Amniotic epithelial cell (primary cell): ENCODE results near the gene PTPN5.
"Not testable (repeated sequence)": the region's sequence is repeated elsewhere in the genome, so short reads cannot be mapped to it uniquely, and the experiment has no call there.

Source experiments
- DNase-seq: peaks from one replicate; pipeline ENCODE4 v3.0.0-alpha.2; 2010; ENCODE audit warnings: low read depth

Gene PTPN5

DNA sequence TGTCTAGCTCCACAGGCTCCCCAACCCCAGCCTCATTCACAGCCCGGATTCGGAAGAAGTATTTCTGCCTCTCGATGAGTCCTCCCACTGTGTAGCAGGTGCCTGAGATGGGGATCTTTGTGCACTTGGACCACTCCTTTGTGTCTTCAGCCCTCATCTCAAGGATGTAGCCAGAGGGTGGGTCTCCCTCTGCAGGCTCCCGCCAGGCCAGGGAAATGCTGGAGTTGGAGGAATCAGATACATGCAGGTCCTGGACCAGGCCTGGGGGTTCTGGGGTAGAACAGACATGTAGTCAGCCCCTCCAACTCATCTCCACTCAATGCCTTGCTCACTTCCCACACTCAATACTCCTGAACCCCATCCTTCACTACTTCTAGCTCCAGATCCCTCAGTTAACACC, 82.2 kb downstream of the PTPN5 start:
- DNase-seq = no peak

DNA sequence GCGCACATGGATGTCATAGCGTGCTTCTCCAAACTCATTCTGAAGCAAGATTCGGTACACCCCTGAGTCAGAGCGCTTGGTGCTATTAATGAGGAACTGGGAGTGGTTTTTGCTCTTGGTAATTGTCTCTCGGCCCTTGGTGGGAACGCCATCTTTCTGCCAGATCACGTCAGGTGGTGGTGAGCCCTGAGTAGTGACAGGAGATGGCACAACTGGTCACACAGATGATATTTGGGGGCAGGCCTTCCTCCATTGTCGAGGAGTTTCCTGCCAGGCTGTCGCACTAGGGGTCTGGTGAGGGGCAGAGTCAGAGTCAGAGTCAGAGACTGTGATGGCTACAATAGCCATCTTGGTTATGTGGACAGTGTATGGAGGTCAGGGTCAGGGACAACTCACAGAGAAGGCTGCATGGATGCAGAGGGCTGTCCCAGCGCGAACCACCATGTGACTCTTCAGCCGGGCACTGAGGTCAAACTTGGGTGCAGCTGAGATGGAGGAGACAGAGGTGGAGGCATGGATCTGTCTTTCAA, 83.7 kb downstream of the PTPN5 start:
- DNase-seq = no peak

DNA sequence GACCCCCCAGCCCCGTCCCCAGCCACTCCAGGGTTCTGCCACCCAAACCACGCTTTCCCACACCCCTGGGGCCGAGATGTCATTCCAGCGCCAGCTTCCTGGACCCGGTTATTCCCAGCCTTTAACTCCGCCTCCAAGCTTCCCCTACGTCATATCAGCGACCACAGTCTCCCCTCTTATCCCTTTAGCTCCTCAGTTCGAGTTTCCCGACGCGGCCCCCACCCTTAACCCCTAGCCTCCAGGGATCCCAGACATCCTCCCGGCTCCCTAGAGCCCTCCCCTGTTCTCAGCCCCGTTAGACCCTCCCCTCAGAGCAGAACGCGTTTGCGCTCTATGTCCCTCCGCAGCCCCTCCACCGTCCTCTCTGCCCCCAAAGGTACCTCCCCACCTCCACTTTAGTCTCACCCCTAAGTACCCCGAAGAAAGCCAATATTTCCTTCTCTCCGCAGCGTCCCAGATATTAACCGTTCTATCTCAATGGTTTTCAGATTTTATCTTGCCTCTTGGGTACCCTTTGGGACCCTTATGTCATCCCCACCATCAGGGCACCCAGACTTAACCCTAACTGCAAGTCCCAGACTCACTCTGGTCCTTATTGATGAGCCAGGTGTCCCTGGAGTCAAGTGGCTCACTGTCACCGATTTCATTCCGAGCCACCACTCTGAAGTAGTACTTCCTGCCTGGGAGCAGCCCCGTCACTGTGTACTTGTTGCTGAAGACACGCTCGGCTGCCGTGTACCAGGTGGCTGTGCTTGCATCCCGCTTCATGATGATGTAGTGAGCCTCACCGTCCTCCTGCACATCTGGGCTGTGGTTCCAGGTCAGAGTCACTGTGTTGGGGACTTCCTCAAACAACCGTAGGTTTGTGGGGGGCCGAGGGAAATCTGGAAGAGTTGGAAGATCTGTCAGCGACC, 85.0 kb downstream of the PTPN5 start:
- DNase-seq = peak; percentile 57

DNA sequence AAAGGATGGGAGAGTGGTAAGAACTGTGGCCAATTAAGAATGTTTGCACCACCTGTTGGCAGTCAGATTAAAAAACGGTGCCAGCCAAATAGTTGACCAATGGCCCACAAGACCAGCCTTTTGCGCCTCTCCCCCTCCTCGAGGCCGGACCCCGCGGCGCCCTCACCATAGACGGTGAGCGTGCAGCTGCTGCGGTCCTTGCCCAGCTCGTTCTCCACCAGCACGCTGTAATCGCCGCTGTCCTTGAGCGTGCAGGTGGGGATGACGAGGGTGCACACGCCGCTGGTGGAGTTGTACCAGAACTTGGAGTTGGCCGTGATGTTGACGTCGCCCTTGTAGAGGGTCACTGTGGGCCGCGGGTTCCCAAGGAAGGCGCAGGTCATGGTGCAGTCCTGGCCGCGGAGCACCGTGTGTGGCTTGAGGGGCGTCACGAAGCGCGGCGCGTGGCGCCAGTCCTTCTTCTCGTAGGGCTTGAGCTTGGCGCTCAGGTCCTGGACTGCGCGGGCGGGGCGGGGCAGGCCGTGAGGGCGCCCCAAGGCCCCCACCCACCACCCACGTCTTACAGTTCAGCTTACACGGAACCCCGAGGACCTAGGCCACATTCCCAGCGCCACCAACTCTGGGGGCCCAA, 85.8 kb downstream of the PTPN5 start:
- no peak for DNase-seq

DNA sequence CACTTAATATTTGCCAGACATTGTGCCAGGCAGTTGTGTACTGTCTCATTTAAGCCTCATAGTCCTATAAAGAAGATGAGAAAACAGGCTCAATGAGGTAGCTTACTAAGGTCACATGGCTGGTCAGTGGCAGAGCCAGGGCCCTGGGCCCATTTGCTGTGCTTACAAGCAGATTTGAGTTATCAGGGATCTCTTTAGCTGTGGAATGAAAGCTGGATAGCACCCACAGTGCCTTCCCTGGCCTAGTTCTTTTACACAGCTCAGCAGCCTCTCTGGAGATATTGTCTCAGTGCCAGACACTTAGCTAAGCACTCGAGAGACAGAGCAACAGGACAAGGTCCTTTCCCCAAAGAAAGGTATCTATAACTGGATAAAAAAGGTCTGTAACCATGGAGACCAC, 86.9 kb downstream of the PTPN5 start:
- DNase-seq = no peak

DNA sequence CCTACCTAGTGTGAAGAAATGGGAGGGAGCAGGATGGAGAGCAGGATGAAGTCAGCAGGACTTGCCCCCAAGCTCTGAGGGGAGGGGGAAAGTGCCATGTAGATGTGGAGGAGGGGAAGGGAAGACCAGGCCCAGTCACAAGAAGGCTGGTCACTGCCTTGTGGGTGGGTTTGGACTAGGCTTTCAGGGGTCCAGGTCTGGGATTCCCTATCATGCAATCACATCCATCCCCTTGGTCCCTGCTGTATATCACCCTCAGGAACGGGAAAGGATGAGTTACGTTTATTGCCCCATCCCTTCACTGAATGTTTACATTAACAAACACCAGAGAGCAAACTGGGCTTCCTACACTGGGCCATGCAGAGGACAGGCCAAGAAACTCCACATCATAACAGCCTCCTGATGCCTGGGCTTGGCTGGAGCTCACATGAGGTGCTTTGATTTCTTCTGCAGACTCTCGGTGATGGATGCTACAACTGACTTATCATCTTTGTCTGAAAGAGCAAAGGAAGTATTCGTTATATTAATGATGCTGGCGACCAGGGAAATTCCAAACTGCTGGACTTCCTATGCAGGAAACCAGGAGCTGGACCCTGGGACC, 87.5 kb downstream of the PTPN5 start:
- DNase-seq = no peak

DNA sequence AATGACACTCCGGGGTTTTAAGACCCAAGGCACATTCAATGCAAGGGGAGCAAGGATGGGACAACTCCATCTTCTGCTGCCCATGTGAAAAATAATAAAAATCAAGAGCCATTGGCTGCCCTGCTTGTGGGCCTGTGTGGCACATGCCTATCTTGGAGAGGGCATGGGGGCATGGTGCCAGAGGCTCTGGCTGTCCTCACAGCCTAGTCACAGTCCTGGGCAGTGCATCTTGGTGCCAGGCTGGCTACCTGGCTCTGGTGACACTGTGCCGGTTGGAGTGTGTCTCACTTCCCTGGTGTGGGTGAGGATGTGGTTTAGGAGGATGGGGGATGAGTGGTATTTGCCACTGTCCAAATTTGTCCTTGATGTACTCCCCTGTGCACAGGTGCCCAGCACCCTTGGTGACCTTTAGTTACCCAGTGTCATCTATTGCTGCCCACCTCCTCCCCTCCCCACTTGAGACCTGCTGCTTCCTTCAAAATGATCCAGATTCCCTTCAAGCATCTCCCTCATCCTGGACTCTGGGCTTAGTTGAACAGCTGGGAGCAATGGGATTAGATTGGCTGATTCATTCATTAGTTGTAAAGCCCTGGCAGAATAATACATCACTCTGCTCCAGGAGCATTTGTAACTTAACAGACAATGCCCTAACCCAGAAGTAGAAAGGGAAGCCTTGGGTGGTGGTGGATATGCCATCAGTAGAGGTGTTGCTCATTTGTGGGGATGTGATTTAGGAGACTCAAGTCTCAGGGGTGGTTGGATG, 88.4 kb downstream of the PTPN5 start:
- no peak for DNase-seq

DNA sequence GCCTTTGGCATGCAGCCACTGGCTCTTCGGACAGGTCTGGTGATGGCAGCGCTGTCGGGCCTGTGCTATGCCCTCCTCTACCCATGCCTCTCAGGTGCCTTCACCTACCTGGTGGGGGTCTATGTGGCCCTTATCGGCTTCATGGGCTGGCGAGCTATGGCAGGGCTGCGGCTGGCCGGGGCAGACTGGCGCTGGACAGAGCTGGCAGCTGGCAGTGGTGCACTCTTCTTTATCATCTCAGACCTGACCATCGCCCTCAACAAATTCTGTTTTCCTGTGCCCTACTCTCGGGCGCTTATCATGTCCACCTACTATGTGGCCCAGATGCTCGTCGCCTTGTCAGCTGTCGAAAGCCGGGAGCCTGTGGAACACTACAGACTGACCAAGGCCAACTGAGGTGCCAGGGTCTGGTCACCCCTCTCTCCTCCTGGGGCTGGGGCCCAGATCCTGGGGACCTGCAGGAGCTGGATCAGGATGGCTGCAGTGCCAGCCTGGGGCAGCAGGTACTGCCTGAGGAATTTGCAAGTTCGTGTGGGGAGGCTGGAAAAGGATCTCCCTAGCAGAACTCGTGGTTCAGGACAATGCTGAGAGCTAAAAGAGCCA, 89.9 kb downstream of the PTPN5 start:
- DNase-seq = no peak

DNA sequence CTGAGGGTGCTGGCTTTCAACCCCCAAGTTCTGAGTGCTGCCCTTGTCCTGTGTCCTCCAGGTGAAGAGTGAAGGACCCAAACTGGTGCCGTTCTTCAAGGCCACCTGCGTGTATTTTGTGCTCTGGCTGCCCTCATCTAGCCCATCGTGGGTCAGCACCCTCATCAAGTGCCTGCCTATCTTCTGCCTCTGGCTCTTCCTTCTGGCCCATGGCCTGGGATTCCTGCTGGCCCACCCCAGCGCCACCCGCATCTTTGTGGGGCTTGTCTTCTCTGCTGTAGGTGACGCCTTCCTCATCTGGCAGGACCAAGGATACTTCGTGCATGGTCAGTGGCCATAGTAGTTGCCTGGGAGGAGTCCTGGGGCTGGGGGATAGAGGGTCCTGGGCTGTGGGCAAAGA, 90.7 kb downstream of the PTPN5 start:
- no peak for DNase-seq

DNA sequence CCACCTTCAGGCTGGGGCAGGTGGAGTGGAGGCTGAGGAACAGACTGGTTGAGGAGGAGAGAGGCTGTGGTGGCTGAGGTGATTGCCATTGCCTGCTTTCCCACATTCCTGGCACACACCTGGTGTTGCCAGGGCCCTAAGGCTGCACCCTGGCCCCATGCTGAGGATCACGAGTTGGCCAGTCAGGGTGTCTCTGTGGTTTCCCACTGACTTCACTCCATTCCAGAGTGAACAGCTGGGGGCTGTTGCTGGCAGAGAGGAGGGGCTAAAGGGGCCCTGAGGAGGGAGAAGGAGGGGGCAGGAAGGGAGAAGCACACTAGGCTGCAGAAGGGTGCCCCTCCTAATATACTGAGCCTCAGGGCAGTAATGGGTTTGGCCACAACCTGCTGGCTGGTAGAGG, 91.2 kb downstream of the PTPN5 start:
- no peak for DNase-seq

DNA sequence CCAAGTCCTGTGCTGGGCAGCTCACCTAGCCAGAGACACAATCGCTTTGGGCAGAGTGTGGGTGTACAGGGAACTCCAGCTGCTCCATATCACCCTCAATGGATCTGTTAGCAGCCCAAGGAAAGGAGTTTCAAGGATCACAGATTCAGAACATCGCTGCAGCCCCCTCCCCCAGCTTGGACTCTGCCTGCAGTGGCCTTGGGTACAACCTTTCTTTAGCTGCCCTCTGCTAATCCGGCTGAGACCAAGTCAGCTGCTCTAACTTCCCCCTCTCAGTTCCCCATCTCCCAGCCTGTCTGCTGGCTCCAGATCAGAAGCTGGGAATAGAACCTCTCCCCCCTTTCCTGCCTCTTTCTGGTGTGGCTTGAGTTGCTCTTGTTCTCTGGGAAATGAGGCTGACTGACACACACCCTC, 91.7 kb downstream of the PTPN5 start:
- DNase-seq = no peak

DNA sequence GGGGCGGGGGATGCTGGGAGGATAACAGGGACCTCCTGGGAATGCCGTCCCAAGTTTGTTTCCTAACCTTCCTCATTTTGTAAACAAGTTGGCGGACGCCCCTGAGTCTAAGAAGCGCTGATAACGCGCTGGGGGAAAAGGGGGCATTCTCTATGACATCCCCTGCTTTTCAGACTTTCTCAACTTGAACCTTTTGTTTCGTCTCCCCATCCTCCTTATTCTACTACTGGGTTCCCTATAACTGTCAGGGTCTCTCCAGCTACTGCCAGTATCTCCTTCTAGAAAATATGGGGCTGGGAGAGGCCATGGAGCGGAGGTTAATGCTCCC, 92.4 kb downstream of the PTPN5 start:
- DNase-seq = peak; percentile 21

DNA sequence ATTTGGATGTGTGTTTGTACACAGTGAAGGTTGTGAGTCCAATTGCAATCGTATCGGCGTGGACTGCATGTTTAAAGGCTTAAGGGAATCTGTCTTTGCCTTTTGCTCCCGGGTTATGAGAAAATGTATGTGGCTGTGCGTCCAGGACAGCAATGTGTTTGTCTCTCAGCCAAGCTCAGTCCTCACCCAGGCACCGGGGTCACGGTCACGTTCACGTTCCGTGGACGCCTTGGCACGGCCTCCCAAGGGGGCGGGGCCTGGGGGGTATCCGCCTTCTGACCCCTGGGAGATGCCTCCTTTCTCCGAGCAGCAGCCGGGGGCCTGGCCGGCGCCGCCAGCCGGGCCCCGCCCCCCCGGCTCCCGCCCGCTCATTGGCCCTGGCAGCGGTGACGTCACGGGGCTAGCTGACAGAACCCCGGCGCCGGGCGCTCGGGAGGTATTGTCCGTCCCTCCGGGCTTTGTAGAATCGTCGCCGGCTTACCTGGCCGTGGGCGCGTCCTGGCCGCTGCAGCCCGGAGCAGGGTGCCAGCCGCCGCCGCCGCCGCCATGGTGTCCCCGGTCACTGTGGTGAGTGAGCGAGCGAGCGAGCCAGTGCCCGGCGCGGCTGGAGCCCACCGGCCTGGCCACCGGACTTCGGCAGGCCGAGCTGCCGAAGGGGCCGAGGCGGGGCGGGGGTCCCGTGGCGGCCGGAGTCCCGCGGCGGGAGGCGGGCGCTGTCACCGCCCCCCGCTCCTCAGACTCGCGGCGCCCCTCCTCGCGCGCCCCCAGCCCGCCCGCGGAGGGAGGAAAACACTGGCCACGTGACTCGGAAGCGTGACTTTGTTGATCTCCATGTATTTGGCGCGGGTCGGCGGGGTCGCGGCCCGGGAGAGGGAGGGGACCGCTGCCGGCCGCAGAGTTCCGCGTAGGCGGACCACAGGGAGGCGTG, 93.0 kb downstream of the PTPN5 start, which contains the start of gene TMEM86A:
TMEM86A (plus strand) TSS at position 439 of the 928 bp plus-strand sequence; CDS start at position 547, 108 bp downstream.
- DNase-seq = peak; percentile 73

DNA sequence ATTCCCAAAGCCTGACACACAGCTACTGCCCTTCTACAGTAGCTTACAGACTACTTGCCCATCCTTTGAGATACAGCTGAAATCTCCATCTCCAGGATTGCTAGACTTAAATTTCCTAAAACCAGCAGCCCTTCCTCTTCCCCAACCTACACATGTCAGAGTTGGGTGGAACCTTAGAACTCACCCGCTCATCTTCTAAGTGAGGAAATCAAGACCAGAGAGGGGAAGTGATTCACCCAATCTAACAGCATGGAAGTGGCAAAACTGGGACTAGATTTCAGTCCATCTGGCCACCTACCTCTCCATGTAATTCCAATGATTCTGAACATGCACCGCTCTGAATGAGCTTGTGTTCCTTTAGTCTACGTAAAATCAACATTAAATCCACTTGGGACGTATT, 94.0 kb downstream of the PTPN5 start:
- no peak for DNase-seq

DNA sequence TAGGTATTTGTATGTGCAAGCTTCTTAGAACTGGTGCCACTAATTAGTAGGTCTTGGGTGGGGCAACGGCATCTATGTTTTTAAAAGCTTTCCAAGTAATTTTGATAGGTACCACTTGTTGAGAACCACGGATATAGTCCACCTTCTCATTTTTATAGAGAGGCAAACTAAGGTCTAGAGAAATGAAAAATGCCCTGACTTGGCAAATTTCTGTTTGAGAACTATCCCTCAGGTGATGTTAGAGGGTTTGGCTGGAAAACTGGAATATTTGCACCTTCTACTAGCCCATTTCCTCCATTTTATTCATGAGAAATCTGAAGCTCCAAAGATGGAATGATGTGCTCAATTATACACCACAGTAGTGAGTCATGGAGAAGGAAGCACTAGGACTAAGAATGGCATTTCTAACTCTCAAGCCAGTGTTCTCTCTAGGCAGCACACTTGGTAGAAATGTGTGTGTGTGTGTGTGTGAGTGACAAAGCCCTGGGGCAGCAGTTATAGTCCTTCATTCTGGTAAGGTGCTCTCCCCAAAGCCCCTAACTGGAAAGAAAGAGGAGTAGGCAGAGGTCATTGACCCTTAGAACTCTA, 94.9 kb downstream of the PTPN5 start:
- peak; percentile 55 for DNase-seq

DNA sequence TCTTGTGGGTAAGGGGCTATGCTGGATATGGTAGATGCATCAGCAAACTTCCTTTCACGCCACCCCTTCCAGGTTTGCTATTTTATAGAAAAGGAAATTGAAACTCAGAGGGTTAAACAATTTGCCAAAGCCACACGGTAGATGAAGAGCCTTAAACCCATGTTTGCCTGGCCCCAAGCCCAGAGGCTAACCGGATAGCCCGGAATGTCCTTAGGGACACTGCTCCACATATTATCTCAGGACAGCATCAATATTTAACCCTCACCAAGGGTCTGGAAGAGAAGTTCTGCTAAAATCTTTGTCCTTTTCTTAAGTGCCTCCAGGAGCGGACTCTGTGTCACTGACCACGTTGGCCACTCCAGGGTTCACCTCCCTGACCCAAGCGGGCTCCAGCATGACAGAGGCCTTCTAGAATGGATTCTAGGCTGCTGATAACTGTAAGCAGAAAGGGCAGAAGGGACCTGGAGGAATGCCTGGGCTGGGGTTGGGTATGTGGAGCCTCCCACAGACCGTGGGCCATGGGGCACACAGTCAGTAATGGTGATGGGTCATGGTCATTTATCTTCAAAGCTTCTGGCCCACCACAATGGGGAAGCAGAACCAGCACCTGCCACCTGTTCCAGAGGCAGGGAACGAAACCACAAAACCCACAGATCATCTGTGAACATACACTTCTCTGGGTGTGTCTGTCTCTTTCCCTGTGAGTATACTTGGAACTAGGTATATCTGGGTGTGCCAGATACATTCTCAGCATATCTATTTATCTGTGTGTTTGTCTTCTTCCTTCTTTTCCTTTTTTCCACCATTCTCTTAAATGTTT, 98.4 kb downstream of the PTPN5 start:
- no peak for DNase-seq

DNA sequence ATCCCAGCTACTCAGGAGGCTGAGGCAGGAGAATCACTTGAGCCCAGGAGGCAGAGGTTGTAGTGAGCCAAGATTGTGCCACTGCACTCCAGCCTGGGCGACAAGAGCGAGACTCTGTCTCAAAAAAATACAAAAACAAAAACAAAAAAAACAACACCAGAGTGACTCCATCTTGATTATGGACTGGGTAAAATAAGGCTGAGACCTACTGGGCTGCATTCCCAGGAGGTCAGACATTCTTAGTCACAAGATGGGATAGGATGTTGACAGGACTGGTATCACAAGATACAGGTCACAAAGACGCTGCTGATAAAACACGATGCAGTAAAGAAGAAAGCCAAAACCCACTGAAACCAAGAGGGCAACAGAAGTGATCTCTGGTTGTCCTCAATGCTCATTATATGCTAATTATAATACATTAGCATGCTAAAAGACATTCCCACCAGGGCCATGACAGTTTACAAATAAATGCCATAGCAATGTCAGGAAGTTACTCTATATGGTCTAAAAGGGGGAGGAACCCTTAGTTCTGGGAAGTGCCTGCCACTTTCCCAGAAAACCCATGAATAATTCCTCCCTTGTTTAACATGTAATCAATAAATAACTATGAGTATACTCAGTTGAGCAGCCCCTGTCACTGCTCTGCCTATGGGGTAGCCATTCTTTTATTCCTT, 100.0 kb downstream of the PTPN5 start:
- DNase-seq = not testable (repeated sequence)

DNA sequence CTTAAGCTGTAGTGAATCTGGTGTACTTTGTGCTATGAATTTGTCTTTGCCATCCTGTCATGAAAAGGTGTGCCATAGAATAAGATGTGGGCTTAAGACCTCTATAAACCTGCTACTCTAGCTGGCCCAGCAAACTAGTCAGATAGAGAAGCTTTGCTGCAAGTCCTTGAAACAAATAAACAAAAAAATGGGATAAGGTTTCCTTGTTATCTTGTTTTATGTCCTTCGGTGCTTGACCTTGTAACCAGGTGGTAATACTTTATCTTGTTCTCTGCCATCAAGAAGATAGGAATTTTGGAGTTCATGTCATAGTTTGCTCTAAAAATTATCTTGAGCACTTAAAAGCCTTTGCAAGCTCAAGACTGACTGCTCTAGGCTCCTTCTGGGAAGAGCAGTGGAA, 107.3 kb downstream of the PTPN5 start:
- no peak for DNase-seq

DNA sequence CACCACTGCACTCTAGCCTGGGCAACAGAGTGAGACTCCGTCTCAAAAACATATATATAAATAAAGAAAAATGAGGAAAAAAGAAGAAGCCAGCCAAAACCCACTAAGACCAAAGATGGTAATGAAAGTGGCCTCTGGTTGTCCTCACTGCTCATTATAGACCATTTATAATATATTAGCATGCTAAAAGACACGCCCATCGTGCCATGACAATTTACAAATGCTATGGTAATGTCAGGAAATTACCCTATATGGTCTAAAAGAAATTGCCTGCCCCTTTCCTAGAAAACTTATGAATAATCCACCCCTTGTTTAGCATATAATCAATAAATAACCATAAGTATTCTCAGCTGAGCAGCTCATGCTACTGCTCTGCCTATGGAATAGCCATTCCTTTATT, 109.1 kb downstream of the PTPN5 start:
- DNase-seq = no peak
